ENCODE results near the gene CARMIL3.

The CARMIL3 gene

DNA sequence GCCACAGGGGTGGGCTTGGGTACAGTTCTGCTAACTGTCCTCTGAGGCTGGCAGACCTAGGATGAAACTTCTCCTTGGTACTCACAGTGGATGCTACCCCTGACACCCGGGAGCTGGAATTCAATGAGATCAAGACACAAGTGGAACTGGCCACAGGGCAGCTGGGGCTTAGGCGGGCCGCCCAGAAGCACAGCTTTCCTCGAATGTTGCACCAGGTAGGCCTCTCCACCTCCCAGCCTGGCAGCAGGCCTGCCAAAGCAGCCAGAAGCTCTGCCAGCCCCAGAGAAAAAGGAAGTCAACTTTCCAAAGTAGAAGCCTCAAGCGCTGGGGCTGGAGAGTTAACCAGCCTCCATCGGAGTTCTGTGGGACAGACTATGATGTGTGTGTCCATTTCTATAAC, 65.4 kb downstream of the CARMIL3 start:
- no peak for DNase-seq (ENCODE audit: low read depth)

Measured in stimulated activated CD4-positive, alpha-beta T cell treated with anti-CD3 and anti-CD28 coated beads, Interleukin-2, amount 100 ng/mL, for 4 hours (primary cell).